Spleen (tissue), 11 donors: ENCODE measurements around the gene LRFN2. TPM values are rescaled to one million over a fixed set of nuclear protein-coding genes. Genes with fewer than 3 reads are reported as not detected.

Experiments used
- DNase-seq: peaks from one replicate; pipeline ENCODE4 v3.0.0-alpha.2; 2020
- H3K27ac ChIP-seq, 8 donors: fragments of 200-600 bp; sonication (generic) in 7 of 8; 1 replicate in 4 of 8; 2 replicates in 4 of 8; pipeline versions ENCODE4 v1.5.0 to v1.8.0; 2016 to 2021; ENCODE audit warnings: inconsistent platforms in 4 of 8, mild to moderate bottlenecking in 4 of 8, moderate library complexity in 1 of 8
- H3K27me3 ChIP-seq, 7 donors: fragments of 200-600 bp; sonication (generic) in 6 of 7; replicated peaks in 1 of 7; 1 replicate in 4 of 7; 2 replicates in 3 of 7; pipeline versions ENCODE4 v1.5.0 to v1.8.0; 2016 to 2021; ENCODE audit warnings: inconsistent platforms in 3 of 7, mild to moderate bottlenecking in 1 of 7
- H3K36me3 ChIP-seq, 6 donors: fragments of 200-600 bp; sonication (generic) in 5 of 6; 1 replicate in 4 of 6; 2 replicates in 2 of 6; pipeline versions ENCODE4 v1.5.0 to v1.8.0; 2016 to 2021; ENCODE audit warnings: inconsistent platforms in 2 of 6
- H3K4me1 ChIP-seq, 6 donors: fragments of 200-600 bp; sonication (generic) in 5 of 6; 1 replicate in 3 of 6; 2 replicates in 3 of 6; pipeline versions ENCODE4 v1.5.0 to v1.8.0; 2016 to 2021; ENCODE audit warnings: inconsistent platforms in 3 of 6
- H3K4me3 ChIP-seq, 8 donors: fragments of 200-600 bp; sonication (generic) in 7 of 8; 1 replicate in 4 of 8; 2 replicates in 4 of 8; pipeline versions ENCODE4 v1.5.0 to v1.8.0; 2016 to 2021; ENCODE audit warnings: inconsistent platforms in 4 of 8, mild to moderate bottlenecking in 4 of 8, moderate library complexity in 2 of 8
- H3K9me3 ChIP-seq, 8 donors: fragments of 200-600 bp; sonication (generic) in 7 of 8; 1 replicate in 4 of 8; 2 replicates in 4 of 8; pipeline versions ENCODE4 v1.5.0 to v1.8.0; 2016 to 2021; ENCODE audit warnings: inconsistent platforms in 4 of 8
- POLR2A ChIP-seq, 3 donors: fragments of 450-650 bp; IDR thresholded peaks; one replicate each; pipeline ENCODE4 v1.5.1; 2017; ENCODE audit warnings: antibody characterized with exemption in 3 of 3, mild to moderate bottlenecking in 1 of 3
- POLR2AphosphoS5 ChIP-seq, 3 donors: sonication (generic); formaldehyde crosslinking; IDR thresholded peaks; one replicate each; pipeline ENCODE4 v1.5.1; 2017; ENCODE audit warnings: antibody characterized with exemption in 3 of 3
- WGBS, 5 donors: extraction: QIAGEN DNeasy Blood & Tissue Kit in 3 of 5; methylation state at CpG; one replicate each; pipeline versions ENCODE4 v1.1.5 to v1.1.7; 2013 to 2018; 5-methylcytosine and 5-hydroxymethylcytosine counted together
- intact Hi-C: fragments of 100-400 bp; cut with DNase I; formaldehyde crosslinking; loops from one replicate; pipeline ENCODE4 v1.15.0; 2023; ENCODE audit warnings: low total_unique reads
- polyA plus RNA-seq, 3 donors: library from polyadenylated mRNA; stranded (reverse); fragments of 200-250 nt; gene quantifications; one replicate each; pipeline ENCODE4 v1.2.1, GENCODE V29; 2013
- total RNA-seq, 7 donors: library from RNA; depleted of rRNA in 3 of 7; stranded (reverse); fragments of >200 nt in 3 of 7; fragmentation: NEBNext Ultra II Directional in 4 of 7; extraction: Animal tissue kit (Norgen Biotek cat#: 25700) in 4 of 7; gene quantifications; one replicate each; pipeline versions ENCODE4 v1.1.0 to v1.2.1, GENCODE V29; 2016 to 2021
- TF ChIP-seq, protein P1 (sequence below), 11 experiments: fragments of 200-600 bp in 7 of 11; fragments of 450-650 bp in 4 of 11; sonication (generic) in 4 of 11; IDR thresholded peaks in 8 of 11; conservative IDR thresholded peaks in 3 of 11; 1 replicate in 7 of 11; 2 replicates in 4 of 11; pipeline versions ENCODE4 v1.4.0 to v1.8.0; 2016 to 2021; ENCODE audit warnings: antibody characterized with exemption in 11 of 11, inconsistent platforms in 4 of 11, mild to moderate bottlenecking in 1 of 11
- donor health status: healthy with polysubstance abuse.
- donor health status: DM: no; HTN: no; CAD: no; lungs with moderate emphysema.
- donor health status: DM: no; HTN: no; CAD: no.
- donor health status: Bipolar disorder and iron deficiency.
- donor health status: healthy.
- donor health status: DM: no; HTN: no; CAD: no.
- donor health status: DM: yes; HTN: yes; CAD: no.

LRFN2 gene
- total and polyA plus RNA-seq, 10 donors = 0.05 to 6.0 (median 1.3) TPM

- peaks cover 0 to 62% (median 5%) of the 10 kb centered on the region in 7 donors for H3K27me3 ChIP-seq
- WGBS, 5 donors = 56 to 88% (median 78%) methylated on average over 3 to 8 of the region's 8 CpGs
- no peaks in the 10 kb centered on the region for H3K4me1 ChIP-seq
- peaks cover 0 to 5% (median 0%) of the 10 kb centered on the region in 8 donors for H3K9me3 ChIP-seq
- H3K36me3 ChIP-seq = no peaks in the 10 kb centered on the region
- no peak overlapping the region for H3K27ac ChIP-seq
- H3K4me3 ChIP-seq = no peak overlapping the region
- DNase-seq = no peak
- no peak for TF ChIP-seq POLR2A (IDR thresholded peaks at IDR 0.05)
- TF ChIP-seq POLR2AphosphoS5 (IDR thresholded peaks at IDR 0.05) = no peak
- TF ChIP-seq, protein P1, sequence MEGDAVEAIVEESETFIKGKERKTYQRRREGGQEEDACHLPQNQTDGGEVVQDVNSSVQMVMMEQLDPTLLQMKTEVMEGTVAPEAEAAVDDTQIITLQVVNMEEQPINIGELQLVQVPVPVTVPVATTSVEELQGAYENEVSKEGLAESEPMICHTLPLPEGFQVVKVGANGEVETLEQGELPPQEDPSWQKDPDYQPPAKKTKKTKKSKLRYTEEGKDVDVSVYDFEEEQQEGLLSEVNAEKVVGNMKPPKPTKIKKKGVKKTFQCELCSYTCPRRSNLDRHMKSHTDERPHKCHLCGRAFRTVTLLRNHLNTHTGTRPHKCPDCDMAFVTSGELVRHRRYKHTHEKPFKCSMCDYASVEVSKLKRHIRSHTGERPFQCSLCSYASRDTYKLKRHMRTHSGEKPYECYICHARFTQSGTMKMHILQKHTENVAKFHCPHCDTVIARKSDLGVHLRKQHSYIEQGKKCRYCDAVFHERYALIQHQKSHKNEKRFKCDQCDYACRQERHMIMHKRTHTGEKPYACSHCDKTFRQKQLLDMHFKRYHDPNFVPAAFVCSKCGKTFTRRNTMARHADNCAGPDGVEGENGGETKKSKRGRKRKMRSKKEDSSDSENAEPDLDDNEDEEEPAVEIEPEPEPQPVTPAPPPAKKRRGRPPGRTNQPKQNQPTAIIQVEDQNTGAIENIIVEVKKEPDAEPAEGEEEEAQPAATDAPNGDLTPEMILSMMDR (IDR thresholded peaks at IDR 0.05 in 8 of 11, conservative IDR thresholded peaks at IDR 0.05 in 3 of 11) = no peak
- intact Hi-C loops = no loop called here
Measured at GRCh38 chr6:40611912-40612311, 24.7 kb upstream of the LRFN2 start.

DNA sequence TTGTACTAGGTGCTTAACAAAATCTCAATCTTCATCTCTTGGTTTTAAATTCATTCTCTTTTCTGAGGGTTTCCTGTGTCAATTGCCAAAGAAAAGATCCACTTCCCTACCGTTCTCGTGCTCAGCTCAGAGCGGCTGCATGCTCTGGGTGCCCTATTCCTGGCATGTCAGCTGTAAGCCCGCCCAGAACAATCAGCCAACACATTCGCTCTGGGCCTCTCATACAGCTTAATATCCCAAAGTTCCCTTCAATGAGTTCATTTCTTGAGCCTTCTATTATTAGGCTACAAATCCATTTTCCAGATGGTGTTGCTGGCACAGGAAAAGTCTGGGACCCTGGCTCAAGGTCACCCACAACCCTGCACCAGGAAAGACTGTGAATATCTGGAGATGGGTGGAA lies 24.3 kb upstream of the LRFN2 start:
- Histone ChIP-seq H3K27me3 (peaks cover 0 to 57% (median 5%) of the 10 kb centered on the region in 7 donors), H3K4me3 (no peak overlapping the region), H3K27ac (no peak overlapping the region), H3K4me1 (no peaks in the 10 kb centered on the region), H3K9me3 (no peaks in the 10 kb centered on the region), H3K36me3 (no peaks in the 10 kb centered on the region)
- intact Hi-C loops = no loop called here
- WGBS, 5 donors = 69 to 82% (median 75%) methylated on average over 5 of the region's 5 CpGs
- no peak for TF ChIP-seq POLR2AphosphoS5 (IDR thresholded peaks at IDR 0.05)
- TF ChIP-seq, protein P1 (IDR thresholded peaks at IDR 0.05 in 8 of 11, conservative IDR thresholded peaks at IDR 0.05 in 3 of 11) = no peak
- TF ChIP-seq POLR2A (IDR thresholded peaks at IDR 0.05) = no peak
- DNase-seq = no peak

- TF ChIP-seq, protein P1 (IDR thresholded peaks at IDR 0.05 in 8 of 11, conservative IDR thresholded peaks at IDR 0.05 in 3 of 11) = no peak
- TF ChIP-seq POLR2AphosphoS5 (IDR thresholded peaks at IDR 0.05) (no peak), POLR2A (IDR thresholded peaks at IDR 0.05) (no peak)
- WGBS, 5 donors = 11 to 21% (median 18%) methylated on average over 2 of the region's 2 CpGs
- intact Hi-C loops = no loop called here
- Histone ChIP-seq H3K27me3 (peaks cover 0 to 59% (median 5%) of the 10 kb centered on the region in 7 donors), H3K4me1 (no peaks in the 10 kb centered on the region), H3K36me3 (no peaks in the 10 kb centered on the region), H3K9me3 (no peaks in the 10 kb centered on the region), H3K27ac (no peak overlapping the region), H3K4me3 (no peak overlapping the region)
- DNase-seq = no peak
Measured at GRCh38 chr6:40610229-40610628, 23.1 kb upstream of the LRFN2 start.

DNA sequence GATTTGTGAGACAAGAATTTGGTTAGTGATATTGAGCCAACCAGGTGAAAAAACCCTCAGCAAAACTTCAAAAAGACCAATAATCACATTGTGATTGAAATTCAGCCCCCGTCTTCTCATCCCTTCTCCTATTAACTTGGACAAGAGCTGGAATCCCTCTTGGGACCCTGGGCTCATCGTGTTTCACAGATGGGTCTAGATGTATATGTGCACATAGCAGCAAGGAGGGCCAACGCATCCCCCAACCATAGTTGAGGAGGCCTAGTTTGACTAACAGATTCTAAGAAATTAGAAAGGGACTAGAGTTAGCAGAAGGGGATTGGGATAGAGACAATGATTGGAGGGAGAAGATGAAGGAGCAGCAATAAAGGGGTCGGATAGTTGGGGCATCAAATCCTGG lies 19.8 kb upstream of the LRFN2 start:
- Histone ChIP-seq H3K27me3 (peaks cover 0 to 73% (median 0%) of the 10 kb centered on the region in 7 donors), H3K9me3 (no peaks in the 10 kb centered on the region), H3K36me3 (no peaks in the 10 kb centered on the region), H3K27ac (no peak overlapping the region), H3K4me1 (no peaks in the 10 kb centered on the region), H3K4me3 (no peak overlapping the region)
- intact Hi-C loops = no loop called here
- TF ChIP-seq, protein P1 (IDR thresholded peaks at IDR 0.05 in 8 of 11, conservative IDR thresholded peaks at IDR 0.05 in 3 of 11) = no peak
- TF ChIP-seq POLR2AphosphoS5 (IDR thresholded peaks at IDR 0.05) (no peak), POLR2A (IDR thresholded peaks at IDR 0.05) (no peak)
- WGBS, 5 donors = 79 to 92% (median 89%) methylated on average over 4 of the region's 4 CpGs
- DNase-seq = no peak
